ENCODE results near the gene GRAP2. TPM values are rescaled to one million over a fixed set of nuclear protein-coding genes. Genes with fewer than 3 reads are reported as not detected.

The GRAP2 gene
- total and polyA plus RNA-seq, 2 of the 13 experiments (the other 11 are each of a cell fraction or from before 2014, with no cell fraction given), result 0.15 TPM; not detected in 1

GRCh38 chr22:39941601-39942000 lies 40.7 kb downstream of the GRAP2 start (continued):
- TF ChIP-seq FOXP1 (IDR thresholded peaks at IDR 0.05), result no peak
- peak; percentile 52; the same call in 1 of the 2 replicates for TF ChIP-seq FOXP1 (CRISPR knock-in tag; IDR thresholded peaks at IDR 0.05)
- TF ChIP-seq ZFP37 (CRISPR knock-in tag; IDR thresholded peaks at IDR 0.05; ENCODE audit: borderline replicate concordance), result no peak
- no peak for TF ChIP-seq ZNF790 (CRISPR knock-in tag; IDR thresholded peaks at IDR 0.05; ENCODE audit: borderline replicate concordance)
- TF ChIP-seq MXI1 (IDR thresholded peaks at IDR 0.05; ENCODE audit: borderline replicate concordance, low read depth, low read length), result no peak
- 0 out of 2 replicates have a peak, but pooled peaks have one; percentile 24 for TF ChIP-seq RARA (CRISPR knock-in tag; IDR thresholded peaks at IDR 0.05)
- TF ChIP-seq NCOA2 (CRISPR knock-in tag; IDR thresholded peaks at IDR 0.05), result peak; percentile 46; the same call in 1 of the 2 replicates
- TF ChIP-seq, protein P1, sequence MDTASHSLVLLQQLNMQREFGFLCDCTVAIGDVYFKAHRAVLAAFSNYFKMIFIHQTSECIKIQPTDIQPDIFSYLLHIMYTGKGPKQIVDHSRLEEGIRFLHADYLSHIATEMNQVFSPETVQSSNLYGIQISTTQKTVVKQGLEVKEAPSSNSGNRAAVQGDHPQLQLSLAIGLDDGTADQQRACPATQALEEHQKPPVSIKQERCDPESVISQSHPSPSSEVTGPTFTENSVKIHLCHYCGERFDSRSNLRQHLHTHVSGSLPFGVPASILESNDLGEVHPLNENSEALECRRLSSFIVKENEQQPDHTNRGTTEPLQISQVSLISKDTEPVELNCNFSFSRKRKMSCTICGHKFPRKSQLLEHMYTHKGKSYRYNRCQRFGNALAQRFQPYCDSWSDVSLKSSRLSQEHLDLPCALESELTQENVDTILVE (CRISPR knock-in tag; IDR thresholded peaks at IDR 0.05), result no peak
- TF ChIP-seq AFF4 (CRISPR knock-in tag; IDR thresholded peaks at IDR 0.05), result no peak
- TF ChIP-seq SOX5 (CRISPR knock-in tag; IDR thresholded peaks at IDR 0.05; ENCODE audit: borderline replicate concordance), result peak; percentile 71; the same call in 1 of the 2 replicates

Measured in HepG2 (cell line).